Skeletal muscle tissue (tissue), 4 donors: ENCODE data around the gene CAMK1G. TPM values are rescaled to one million over a fixed set of nuclear protein-coding genes. Genes with fewer than 3 reads are reported as not detected.

Experiments used
- H3K27ac ChIP-seq: one replicate; pipeline ENCODE4 v1.7.0; 2013; ENCODE audit warnings: mild to moderate bottlenecking, low read depth, low read length, inconsistent platforms
- H3K27me3 ChIP-seq, 3 donors: one replicate each; pipeline ENCODE4 v1.7.0; 2013; ENCODE audit warnings: low read length in 3 of 3; ENCODE audit not compliant: control insufficient read depth in 3 of 3, insufficient read depth in 3 of 3
- H3K36me3 ChIP-seq, 3 donors: one replicate each; pipeline ENCODE4 v1.7.0; 2013; ENCODE audit warnings: low read length in 3 of 3; ENCODE audit not compliant: control insufficient read depth in 3 of 3, insufficient read depth in 3 of 3
- H3K4me1 ChIP-seq, 3 donors: one replicate each; pipeline ENCODE4 v1.7.0; 2013; ENCODE audit warnings: low read length in 3 of 3, mild to moderate bottlenecking in 3 of 3; ENCODE audit not compliant: control insufficient read depth in 3 of 3, insufficient read depth in 3 of 3
- H3K4me3 ChIP-seq, 3 donors: one replicate each; pipeline ENCODE4 v1.7.0; 2013; ENCODE audit warnings: low read length in 3 of 3
- H3K9ac ChIP-seq, 3 donors: one replicate each; pipeline ENCODE4 v1.7.0; 2013; ENCODE audit warnings: low read length in 3 of 3, mild to moderate bottlenecking in 3 of 3, moderate library complexity in 2 of 3, low read depth in 1 of 3
- H3K9me3 ChIP-seq, 3 donors: one replicate each; pipeline ENCODE4 v1.7.0; 2013; ENCODE audit warnings: low read length in 3 of 3; ENCODE audit not compliant: control insufficient read depth in 3 of 3
- total RNA-seq: library from RNA; depleted of rRNA; stranded (reverse); fragments of >200 nt; gene quantifications from one replicate; pipeline ENCODE4 v1.2.3, GENCODE V29; 2014
- donor health status: Osteomylitis.

Gene CAMK1G
- total RNA-seq, 1 donor from 2014 or later, result not detected

GRCh38 chr1:209643285-209644020 is 59.9 kb downstream of the CAMK1G start:
- no peaks in the 10 kb centered on the region for H3K36me3 ChIP-seq
- H3K4me1 ChIP-seq, result peaks cover 71 to 73% (median 71%) of the 10 kb centered on the region in 3 donors
- peak overlapping the region; percentile 94 for H3K27ac ChIP-seq
- peak overlapping the region in 2 of 3 donors; percentile 44 to 65 for H3K9ac ChIP-seq
- H3K9me3 ChIP-seq, result no peaks in the 10 kb centered on the region
- H3K27me3 ChIP-seq, result no peaks in the 10 kb centered on the region
- peak overlapping the region in 2 of 3 donors; percentile 15 to 38 for H3K4me3 ChIP-seq

GRCh38 chr1:209645574-209646452 is 62.3 kb downstream of the CAMK1G start:
- Histone ChIP-seq H3K9ac (peak overlapping the region; percentile 2 to 63 (median 15)), H3K4me3 (peak overlapping the region in 1 of 3 donors; percentile 64), H3K27ac (peak overlapping the region; percentile 11), H3K27me3 (no peaks in the 10 kb centered on the region), H3K9me3 (no peaks in the 10 kb centered on the region), H3K4me1 (peaks cover 74 to 84% (median 82%) of the 10 kb centered on the region in 3 donors), H3K36me3 (no peaks in the 10 kb centered on the region)

- peak overlapping the region; percentile 5 for H3K27ac ChIP-seq
- no peaks in the 10 kb centered on the region for H3K9me3 ChIP-seq
- H3K4me1 ChIP-seq, result peaks cover 72 to 84% (median 82%) of the 10 kb centered on the region in 3 donors
- no peaks in the 10 kb centered on the region for H3K36me3 ChIP-seq
- H3K4me3 ChIP-seq, result peak overlapping the region in 1 of 3 donors; percentile 64
- H3K27me3 ChIP-seq, result no peaks in the 10 kb centered on the region
- H3K9ac ChIP-seq, result peak overlapping the region in 2 of 3 donors; percentile 15 to 63
Measured at GRCh38 chr1:209646558-209646957, 63.0 kb downstream of the CAMK1G start.

- Histone ChIP-seq H3K36me3 (no peaks in the 10 kb centered on the region), H3K4me3 (no peak overlapping the region), H3K9me3 (no peaks in the 10 kb centered on the region), H3K27ac (no peak overlapping the region), H3K27me3 (no peaks in the 10 kb centered on the region), H3K9ac (no peak overlapping the region), H3K4me1 (peaks cover 66 to 78% (median 78%) of the 10 kb centered on the region in 3 donors)
Measured at GRCh38 chr1:209647156-209647555, 63.6 kb downstream of the CAMK1G start.

- Histone ChIP-seq H3K9me3 (no peaks in the 10 kb centered on the region), H3K27ac (no peak overlapping the region), H3K9ac (no peak overlapping the region), H3K27me3 (no peaks in the 10 kb centered on the region), H3K4me3 (no peak overlapping the region), H3K4me1 (peaks cover 62 to 76% (median 75%) of the 10 kb centered on the region in 3 donors), H3K36me3 (no peaks in the 10 kb centered on the region)
Measured at GRCh38 chr1:209648346-209648745, 64.8 kb downstream of the CAMK1G start.

- Histone ChIP-seq H3K4me3 (no peak overlapping the region), H3K27ac (peak overlapping the region; percentile 70), H3K9me3 (no peaks in the 10 kb centered on the region), H3K36me3 (no peaks in the 10 kb centered on the region), H3K27me3 (no peaks in the 10 kb centered on the region), H3K4me1 (peaks cover 62 to 75% (median 75%) of the 10 kb centered on the region in 3 donors), H3K9ac (no peak overlapping the region)
Measured at GRCh38 chr1:209648931-209649776, 65.6 kb downstream of the CAMK1G start.

- H3K27me3 ChIP-seq, result no peaks in the 10 kb centered on the region
- peak overlapping the region; percentile 18 for H3K27ac ChIP-seq
- H3K4me3 ChIP-seq, result no peak overlapping the region
- H3K36me3 ChIP-seq, result no peaks in the 10 kb centered on the region
- H3K9me3 ChIP-seq, result no peaks in the 10 kb centered on the region
- H3K4me1 ChIP-seq, result peaks cover 53 to 69% (median 66%) of the 10 kb centered on the region in 3 donors
- H3K9ac ChIP-seq, result no peak overlapping the region
Measured at GRCh38 chr1:209650454-209650853, 66.9 kb downstream of the CAMK1G start.

GRCh38 chr1:209651138-209651587 is 67.6 kb downstream of the CAMK1G start:
- H3K4me1 ChIP-seq, result peaks cover 46 to 62% (median 59%) of the 10 kb centered on the region in 3 donors
- no peaks in the 10 kb centered on the region for H3K27me3 ChIP-seq
- peak overlapping the region; percentile 18 for H3K27ac ChIP-seq
- no peak overlapping the region for H3K9ac ChIP-seq
- H3K9me3 ChIP-seq, result no peaks in the 10 kb centered on the region
- no peaks in the 10 kb centered on the region for H3K36me3 ChIP-seq
- H3K4me3 ChIP-seq, result no peak overlapping the region

- H3K9ac ChIP-seq, result peak within 1 kb of the TSS in 2 of 3 donors; percentile 40 to 51
- peak within 1 kb of the TSS in 2 of 3 donors; percentile 10 to 27 for H3K4me3 ChIP-seq
- peaks cover 36 to 53% (median 50%) of the 10 kb centered on the region in 3 donors for H3K4me1 ChIP-seq
- no peaks in the 10 kb centered on the region for H3K9me3 ChIP-seq
- no peaks in the 10 kb centered on the region for H3K36me3 ChIP-seq
- H3K27me3 ChIP-seq, result no peaks in the 10 kb centered on the region
- peak within 1 kb of the TSS; percentile 53 for H3K27ac ChIP-seq
Measured at GRCh38 chr1:209652121-209652735, 68.7 kb downstream of the CAMK1G start, which contains the start of gene LAMB3. TSS of gene LAMB3 (minus strand) at chr1:209652425. CDS start at chr1:209650944, 1,481 bp downstream.
